HL-60 (cell line): Measurements from ENCODE around the gene PLEKHJ1.

Experiments used
- POLR2AphosphoS5 ChIP-seq: IDR thresholded peaks from 2 replicates; pipeline ENCODE4 v1.6.1; 2012; ENCODE audit warnings: low read depth
- TF ChIP-seq, protein P1 (sequence below): IDR thresholded peaks from one replicate; pipeline ENCODE4 v1.5.1; 2011; ENCODE audit warnings: low read length, control low read depth, inconsistent platforms; ENCODE audit not compliant: insufficient read depth

- TF ChIP-seq, protein P1, sequence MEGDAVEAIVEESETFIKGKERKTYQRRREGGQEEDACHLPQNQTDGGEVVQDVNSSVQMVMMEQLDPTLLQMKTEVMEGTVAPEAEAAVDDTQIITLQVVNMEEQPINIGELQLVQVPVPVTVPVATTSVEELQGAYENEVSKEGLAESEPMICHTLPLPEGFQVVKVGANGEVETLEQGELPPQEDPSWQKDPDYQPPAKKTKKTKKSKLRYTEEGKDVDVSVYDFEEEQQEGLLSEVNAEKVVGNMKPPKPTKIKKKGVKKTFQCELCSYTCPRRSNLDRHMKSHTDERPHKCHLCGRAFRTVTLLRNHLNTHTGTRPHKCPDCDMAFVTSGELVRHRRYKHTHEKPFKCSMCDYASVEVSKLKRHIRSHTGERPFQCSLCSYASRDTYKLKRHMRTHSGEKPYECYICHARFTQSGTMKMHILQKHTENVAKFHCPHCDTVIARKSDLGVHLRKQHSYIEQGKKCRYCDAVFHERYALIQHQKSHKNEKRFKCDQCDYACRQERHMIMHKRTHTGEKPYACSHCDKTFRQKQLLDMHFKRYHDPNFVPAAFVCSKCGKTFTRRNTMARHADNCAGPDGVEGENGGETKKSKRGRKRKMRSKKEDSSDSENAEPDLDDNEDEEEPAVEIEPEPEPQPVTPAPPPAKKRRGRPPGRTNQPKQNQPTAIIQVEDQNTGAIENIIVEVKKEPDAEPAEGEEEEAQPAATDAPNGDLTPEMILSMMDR: no peak
- TF ChIP-seq POLR2AphosphoS5: no peak
These were observed 18.1 kb upstream of the PLEKHJ1 start for GRCh38 chr19:2254064-2254872.
